Parathyroid adenoma (tissue), 2 donors: ENCODE results near the gene CPNE5.

Source experiments
- H2AFZ ChIP-seq: fragments of 300-600 bp; sonication (generic); one replicate; pipeline ENCODE4 v1.7.0; 2017; ENCODE audit warnings: antibody characterized with exemption, mild to moderate bottlenecking
- H3K27ac ChIP-seq: fragments of 300-600 bp; sonication (generic); one replicate; pipeline ENCODE4 v1.7.0; 2017
- H3K27me3 ChIP-seq: fragments of 300-600 bp; sonication (generic); one replicate; pipeline ENCODE4 v1.7.0; 2017; ENCODE audit warnings: low read length; ENCODE audit not compliant: control insufficient read depth, insufficient read depth
- H3K36me3 ChIP-seq: fragments of 300-600 bp; sonication (generic); one replicate; pipeline ENCODE4 v1.7.0; 2017; ENCODE audit warnings: low read length; ENCODE audit not compliant: control insufficient read depth, insufficient read depth
- H3K4me1 ChIP-seq: fragments of 300-600 bp; sonication (generic); one replicate; pipeline ENCODE4 v1.7.0; 2017; ENCODE audit warnings: control low read depth
- H3K4me2 ChIP-seq: fragments of 300-600 bp; sonication (generic); one replicate; pipeline ENCODE4 v1.7.0; 2017; ENCODE audit warnings: low read length
- H3K4me3 ChIP-seq: fragments of 300-600 bp; sonication (generic); one replicate; pipeline ENCODE4 v1.7.0; 2017; ENCODE audit warnings: low read depth, low read length
- H3K79me2 ChIP-seq: fragments of 300-600 bp; sonication (generic); one replicate; pipeline ENCODE4 v1.7.0; 2017; ENCODE audit warnings: control low read depth
- H3K9ac ChIP-seq: fragments of 300-600 bp; sonication (generic); one replicate; pipeline ENCODE4 v1.7.0; 2017; ENCODE audit warnings: mild to moderate bottlenecking
- H3K9me3 ChIP-seq: fragments of 300-600 bp; sonication (generic); one replicate; pipeline ENCODE4 v1.7.0; 2017; ENCODE audit warnings: low read length; ENCODE audit not compliant: control insufficient read depth
- CTCF ChIP-seq: fragments of 300-600 bp; sonication (generic); IDR thresholded peaks from one replicate; pipeline ENCODE4 v1.7.0; 2017; ENCODE audit warnings: antibody characterized with exemption, mild to moderate bottlenecking
- donor health status: primary hyperparathyroidism.

Gene CPNE5

GRCh38 chr6:36702656-36703055, 136.6 kb downstream of the CPNE5 start:
- Histone ChIP-seq H3K4me1 (no peaks in the 10 kb centered on the region), H3K27me3 (no peaks in the 10 kb centered on the region), H3K36me3 (no peaks in the 10 kb centered on the region), H3K27ac (no peak overlapping the region), H3K9me3 (no peaks in the 10 kb centered on the region), H3K9ac (no peak overlapping the region), H3K4me3 (no peak overlapping the region), H2AFZ (no peak overlapping the region), H3K79me2 (no peaks in the 10 kb centered on the region), H3K4me2 (no peak overlapping the region)
- no peak for TF ChIP-seq CTCF

GRCh38 chr6:36701401-36701991, 137.7 kb downstream of the CPNE5 start:
- no peaks in the 10 kb centered on the region for H3K9me3 ChIP-seq
- H2AFZ ChIP-seq: no peak overlapping the region
- no peak overlapping the region for H3K27ac ChIP-seq
- no peak overlapping the region for H3K4me3 ChIP-seq
- H3K4me1 ChIP-seq: no peaks in the 10 kb centered on the region
- no peak overlapping the region for H3K4me2 ChIP-seq
- no peak overlapping the region for H3K9ac ChIP-seq
- H3K79me2 ChIP-seq: no peaks in the 10 kb centered on the region
- TF ChIP-seq CTCF: no peak
- no peaks in the 10 kb centered on the region for H3K36me3 ChIP-seq
- H3K27me3 ChIP-seq: no peaks in the 10 kb centered on the region

- Histone ChIP-seq H3K9ac (no peak overlapping the region), H3K79me2 (no peaks in the 10 kb centered on the region), H3K4me3 (no peak overlapping the region), H3K27ac (no peak overlapping the region), H3K36me3 (no peaks in the 10 kb centered on the region), H3K27me3 (no peaks in the 10 kb centered on the region), H3K4me1 (no peaks in the 10 kb centered on the region), H3K4me2 (no peak overlapping the region), H3K9me3 (no peaks in the 10 kb centered on the region), H2AFZ (no peak overlapping the region)
- no peak for TF ChIP-seq CTCF
Measured at GRCh38 chr6:36700831-36701230, 138.4 kb downstream of the CPNE5 start.

- Histone ChIP-seq H3K9ac (no peak overlapping the region), H3K4me1 (no peaks in the 10 kb centered on the region), H3K27me3 (no peaks in the 10 kb centered on the region), H3K27ac (no peak overlapping the region), H3K79me2 (no peaks in the 10 kb centered on the region), H3K36me3 (no peaks in the 10 kb centered on the region), H3K4me3 (no peak overlapping the region), H3K4me2 (no peak overlapping the region), H2AFZ (no peak overlapping the region), H3K9me3 (no peaks in the 10 kb centered on the region)
- TF ChIP-seq CTCF: no peak
Measured at GRCh38 chr6:36700071-36700812, 139.0 kb downstream of the CPNE5 start.

GRCh38 chr6:36699348-36699747, 139.9 kb downstream of the CPNE5 start:
- Histone ChIP-seq H2AFZ (no peak overlapping the region), H3K27me3 (no peaks in the 10 kb centered on the region), H3K36me3 (no peaks in the 10 kb centered on the region), H3K4me1 (no peaks in the 10 kb centered on the region), H3K9ac (no peak overlapping the region), H3K4me3 (no peak overlapping the region), H3K4me2 (no peak overlapping the region), H3K79me2 (no peaks in the 10 kb centered on the region), H3K9me3 (no peaks in the 10 kb centered on the region), H3K27ac (no peak overlapping the region)
- TF ChIP-seq CTCF: no peak
